NCI-H2171 treated with DMSO at 0.1 percent for 48 hours (cell line): ENCODE results near the gene NEUROG1.

ENCODE experiments used
- DNase-seq: peaks from one replicate; lab custom pipeline; 2025; lab: John Stamatoyannopoulos, UW

The NEUROG1 gene

GRCh38 chr5:135564331-135564730 lies 28.6 kb upstream of the NEUROG1 start:
- DNase-seq, result no peak

GRCh38 chr5:135561266-135561665 lies 25.5 kb upstream of the NEUROG1 start:
- DNase-seq, result no peak

- DNase-seq, result peak; percentile 49
Observed at GRCh38 chr5:135560858-135561257, 25.1 kb upstream of the NEUROG1 start.

GRCh38 chr5:135559354-135559753 lies 23.6 kb upstream of the NEUROG1 start:
- no peak for DNase-seq

- DNase-seq, result no peak
Observed at GRCh38 chr5:135557076-135557838, 21.5 kb upstream of the NEUROG1 start.

GRCh38 chr5:135556620-135557019 lies 20.9 kb upstream of the NEUROG1 start:
- no peak for DNase-seq

- no peak for DNase-seq
Observed at GRCh38 chr5:135555530-135555929, 19.8 kb upstream of the NEUROG1 start.

GRCh38 chr5:135553688-135554462 lies 18.1 kb upstream of the NEUROG1 start:
- peak; percentile 44 for DNase-seq

GRCh38 chr5:135551593-135552447 lies 16.1 kb upstream of the NEUROG1 start:
- DNase-seq, result peak; percentile 55

GRCh38 chr5:135549413-135549812 lies 13.6 kb upstream of the NEUROG1 start:
- DNase-seq, result no peak

GRCh38 chr5:135547590-135548254 lies 12.0 kb upstream of the NEUROG1 start:
- no peak for DNase-seq

GRCh38 chr5:135546912-135547311 lies 11.1 kb upstream of the NEUROG1 start:
- no peak for DNase-seq

- no peak for DNase-seq
Observed at GRCh38 chr5:135546101-135546500, 10.3 kb upstream of the NEUROG1 start.

GRCh38 chr5:135545099-135545498 lies 9.3 kb upstream of the NEUROG1 start:
- no peak for DNase-seq

GRCh38 chr5:135543485-135544304 lies 7.9 kb upstream of the NEUROG1 start:
- no peak for DNase-seq

- DNase-seq, result no peak
Observed at GRCh38 chr5:135543001-135543484, 7.3 kb upstream of the NEUROG1 start.

- DNase-seq, result no peak
Observed at GRCh38 chr5:135541807-135542502, 6.2 kb upstream of the NEUROG1 start.

GRCh38 chr5:135539430-135540005 lies 3.8 kb upstream of the NEUROG1 start:
- no peak for DNase-seq

GRCh38 chr5:135538261-135538660 lies 2.5 kb upstream of the NEUROG1 start:
- no peak for DNase-seq

GRCh38 chr5:135537745-135538144 lies 2.0 kb upstream of the NEUROG1 start:
- DNase-seq, result no peak
